Brain microvascular endothelial cell (primary cell): Measurements from ENCODE around the gene TBX3.

Experiments used
- DNase-seq: peaks from one replicate; pipeline ENCODE4 v3.0.0-alpha.2; 2020
- H3K27ac ChIP-seq: fragments of 250-450 bp; sonication (Bioruptor Pico); 2 replicates; pipeline ENCODE4 v1.5.1; 2020; ENCODE audit warnings: mild to moderate bottlenecking, moderate library complexity
- H3K27me3 ChIP-seq: fragments of 250-450 bp; sonication (Bioruptor Pico); replicated peaks from 2 replicates; pipeline ENCODE4 v1.5.1; 2020; ENCODE audit warnings: mild to moderate bottlenecking
- H3K36me3 ChIP-seq: fragments of 250-450 bp; sonication (Bioruptor Pico); replicated peaks from 2 replicates; pipeline ENCODE4 v1.5.1; 2020; ENCODE audit warnings: mild to moderate bottlenecking
- H3K4me3 ChIP-seq: 2 replicates; pipeline ENCODE4 v1.5.1; 2011; ENCODE audit warnings: low read depth, mild to moderate bottlenecking, control low read depth, low read length, moderate library complexity
- in situ Hi-C: cut with HindIII; loops from 2 replicates; pipeline ENCODE4 v1.10.0; 2017; ENCODE audit warnings: low sequenced_read_pairs, low pct_ligation_motif_present
- TF ChIP-seq, protein P1 (sequence below): IDR thresholded peaks from 2 replicates; pipeline ENCODE4 v1.5.1; 2011; ENCODE audit warnings: low read depth, mild to moderate bottlenecking, moderate library complexity, low read length, control low read depth, inconsistent platforms; ENCODE audit errors: missing control alignments

TBX3 gene

DNA sequence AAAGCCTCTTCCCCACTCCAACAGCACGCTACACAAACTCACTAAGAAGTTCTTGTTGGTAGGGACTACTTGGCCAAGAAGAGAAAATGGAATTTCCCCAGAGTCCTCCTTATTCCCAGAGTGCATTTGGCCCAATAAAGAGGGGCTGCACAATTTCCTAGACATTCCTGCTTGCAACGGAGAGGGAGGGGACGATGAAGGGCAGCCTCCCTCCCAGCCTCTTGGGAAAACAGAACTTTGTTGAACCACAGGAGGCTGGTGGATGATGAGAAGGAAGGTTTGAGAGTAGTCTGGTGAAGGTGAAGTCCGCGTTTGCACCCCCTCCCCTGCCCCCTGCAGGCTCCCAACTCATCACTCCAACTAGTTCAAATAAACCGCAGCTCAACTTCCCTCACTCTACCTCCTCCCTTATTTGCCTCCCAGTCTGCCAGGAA lies 19.1 kb upstream of the TBX3 start:
- TF ChIP-seq, protein P1, sequence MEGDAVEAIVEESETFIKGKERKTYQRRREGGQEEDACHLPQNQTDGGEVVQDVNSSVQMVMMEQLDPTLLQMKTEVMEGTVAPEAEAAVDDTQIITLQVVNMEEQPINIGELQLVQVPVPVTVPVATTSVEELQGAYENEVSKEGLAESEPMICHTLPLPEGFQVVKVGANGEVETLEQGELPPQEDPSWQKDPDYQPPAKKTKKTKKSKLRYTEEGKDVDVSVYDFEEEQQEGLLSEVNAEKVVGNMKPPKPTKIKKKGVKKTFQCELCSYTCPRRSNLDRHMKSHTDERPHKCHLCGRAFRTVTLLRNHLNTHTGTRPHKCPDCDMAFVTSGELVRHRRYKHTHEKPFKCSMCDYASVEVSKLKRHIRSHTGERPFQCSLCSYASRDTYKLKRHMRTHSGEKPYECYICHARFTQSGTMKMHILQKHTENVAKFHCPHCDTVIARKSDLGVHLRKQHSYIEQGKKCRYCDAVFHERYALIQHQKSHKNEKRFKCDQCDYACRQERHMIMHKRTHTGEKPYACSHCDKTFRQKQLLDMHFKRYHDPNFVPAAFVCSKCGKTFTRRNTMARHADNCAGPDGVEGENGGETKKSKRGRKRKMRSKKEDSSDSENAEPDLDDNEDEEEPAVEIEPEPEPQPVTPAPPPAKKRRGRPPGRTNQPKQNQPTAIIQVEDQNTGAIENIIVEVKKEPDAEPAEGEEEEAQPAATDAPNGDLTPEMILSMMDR: no peak
- H3K27ac ChIP-seq: no peak overlapping the region
- no peaks in the 10 kb centered on the region for H3K36me3 ChIP-seq
- no peak overlapping the region for H3K4me3 ChIP-seq
- in situ Hi-C loops: no loop called here
- DNase-seq: no peak
- H3K27me3 ChIP-seq: peaks cover 54% of the 10 kb centered on the region

DNA sequence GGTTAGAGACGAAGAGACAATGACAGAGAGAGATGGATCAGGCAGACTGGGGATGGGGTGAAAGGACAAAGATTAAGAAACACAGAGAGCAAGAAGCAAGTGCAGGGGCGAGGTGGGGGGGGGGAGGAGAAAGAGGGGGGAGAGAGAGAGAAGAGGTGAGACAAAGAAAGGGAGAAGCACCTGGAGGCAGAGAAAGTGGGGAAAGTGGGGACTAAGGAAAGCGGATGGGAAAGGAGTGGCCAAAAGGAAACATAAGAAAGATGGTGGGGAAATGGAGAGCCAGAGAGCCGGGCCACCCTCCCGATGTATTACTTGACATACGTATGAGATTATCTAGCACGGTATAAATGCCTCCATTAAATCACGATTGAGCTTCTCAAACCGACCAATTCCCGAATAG lies 18.5 kb upstream of the TBX3 start:
- DNase-seq: no peak
- peaks cover 60% of the 10 kb centered on the region for H3K27me3 ChIP-seq
- TF ChIP-seq, protein P1: no peak
- H3K4me3 ChIP-seq: no peak overlapping the region
- H3K27ac ChIP-seq: no peak overlapping the region
- no peaks in the 10 kb centered on the region for H3K36me3 ChIP-seq
- in situ Hi-C loops: no loop called here

DNA sequence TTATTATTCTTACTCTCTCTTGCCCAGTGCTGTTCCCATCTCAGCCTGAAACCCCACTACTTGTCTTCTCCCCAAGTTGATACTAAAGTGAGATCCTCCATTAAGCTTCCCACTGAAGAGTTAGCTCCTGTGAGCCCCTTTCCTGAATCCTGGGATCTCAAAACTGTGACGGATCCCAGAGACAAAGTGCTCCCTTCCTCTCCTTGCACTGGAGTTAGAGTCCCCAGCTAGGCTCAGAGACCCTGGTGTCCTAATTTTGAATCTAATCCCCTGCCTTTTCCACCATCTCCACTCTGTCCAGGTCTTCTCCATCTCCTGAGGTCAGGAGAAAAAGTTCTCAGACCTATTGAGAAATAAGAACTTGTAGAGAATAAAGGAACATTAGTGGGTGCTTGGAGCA lies 17.6 kb upstream of the TBX3 start:
- peaks cover 69% of the 10 kb centered on the region for H3K27me3 ChIP-seq
- no peak for DNase-seq
- TF ChIP-seq, protein P1: no peak
- in situ Hi-C loops: no loop called here
- no peak overlapping the region for H3K27ac ChIP-seq
- no peaks in the 10 kb centered on the region for H3K36me3 ChIP-seq
- H3K4me3 ChIP-seq: no peak overlapping the region

DNA sequence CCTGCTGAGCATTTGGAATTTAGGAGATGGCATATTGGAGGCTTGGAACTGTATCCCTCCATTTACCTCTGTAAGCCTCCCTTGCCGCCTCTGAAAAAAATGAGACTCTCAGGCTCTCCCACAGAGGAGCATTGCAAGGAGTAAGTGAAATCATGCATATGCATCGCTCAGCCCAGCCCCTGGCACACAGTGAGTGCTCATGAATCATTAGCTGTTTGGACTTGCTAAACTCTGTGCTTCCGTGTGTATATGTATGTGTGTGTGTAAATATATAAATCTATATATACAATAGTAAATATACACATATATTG lies 17.1 kb upstream of the TBX3 start:
- H3K4me3 ChIP-seq: no peak overlapping the region
- in situ Hi-C loops: no loop called here
- no peak overlapping the region for H3K27ac ChIP-seq
- DNase-seq: no peak
- H3K27me3 ChIP-seq: peaks cover 74% of the 10 kb centered on the region
- H3K36me3 ChIP-seq: no peaks in the 10 kb centered on the region
- TF ChIP-seq, protein P1: no peak

DNA sequence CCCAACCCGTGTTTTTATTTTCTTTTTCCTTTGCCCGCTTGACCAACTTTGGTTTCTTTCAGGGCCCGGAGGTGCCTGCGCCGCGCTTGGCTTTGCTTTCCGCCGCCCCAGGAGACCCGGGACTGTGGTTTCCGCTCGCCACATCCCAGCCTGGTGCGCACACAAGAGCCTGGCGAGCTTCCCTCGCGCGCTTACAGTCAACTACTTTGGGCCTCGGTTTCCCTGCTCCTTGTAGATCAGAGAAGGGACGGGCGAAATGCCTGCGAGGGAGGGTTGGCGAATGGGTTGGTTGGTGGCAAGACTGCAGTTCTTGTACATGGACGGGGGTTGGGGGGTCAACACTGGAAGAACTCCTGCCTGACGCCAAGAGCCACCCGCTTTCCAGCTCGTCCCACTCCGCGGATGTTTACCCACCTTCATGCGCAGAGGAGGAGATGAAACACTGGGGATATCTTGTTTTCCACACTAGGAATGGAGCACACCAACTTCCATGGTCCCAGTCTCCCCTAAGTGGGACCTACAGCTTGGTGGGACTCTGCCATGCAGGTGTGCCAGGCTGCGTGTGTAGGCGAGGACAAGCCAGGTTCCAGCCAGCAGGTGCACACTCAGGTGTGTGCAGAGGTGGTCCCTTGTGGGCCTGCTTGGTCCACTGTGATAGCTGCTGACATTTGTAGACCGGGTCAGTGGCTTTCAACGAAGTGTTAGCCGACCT lies 16.6 kb upstream of the TBX3 start:
- TF ChIP-seq, protein P1: no peak
- Histone ChIP-seq H3K4me3 (no peak overlapping the region), H3K27ac (no peak overlapping the region), H3K36me3 (no peaks in the 10 kb centered on the region), H3K27me3 (peaks cover 79% of the 10 kb centered on the region)
- in situ Hi-C loops: no loop called here
- no peak for DNase-seq
